ENCODE measurements around the gene NAAA. TPM values are rescaled to one million over a fixed set of nuclear protein-coding genes. Genes with fewer than 3 reads are reported as not detected.

NAAA gene
- total RNA-seq, 1 experiment from 2014 or later: 17.0 TPM

- no TSS peak for BruUV-seq (replicated peaks)
Observed at GRCh38 chr4:75948822-75949444, 8.1 kb upstream of the NAAA start.

GRCh38 chr4:75939890-75940691 lies 722 bp downstream of the NAAA start:
- Histone ChIP-seq H3K9me3 (ENCODE audit: control insufficient read depth in 1 of 2, insufficient read depth in 1 of 2, low read depth in 1 of 2, low read length in 2 of 2) (no peaks in the 10 kb centered on the region), H2AFZ (ENCODE audit: low read depth, low read length, poor library complexity, severe bottlenecking) (peak overlapping the region; percentile 87), H3K4me3 (replicated peaks in 1 of 2; ENCODE audit: low read depth in 1 of 2, low read length in 2 of 2) (peak overlapping the region; percentile 74 to 91), H4K20me1 (ENCODE audit: insufficient read depth) (no peaks in the 10 kb centered on the region), H3K79me2 (ENCODE audit: insufficient read depth, low read length) (no peaks in the 10 kb centered on the region), H3K9ac (ENCODE audit: low read length) (peak overlapping the region; percentile 82), H3K27ac (ENCODE audit: low read depth, low read length) (peak overlapping the region; percentile 84), H3K4me2 (ENCODE audit: low read length) (peak overlapping the region; percentile 99), H3K27me3 (ENCODE audit: insufficient read depth, low read length) (no peaks in the 10 kb centered on the region), H3K36me3 (ENCODE audit: control insufficient read depth in 1 of 2, insufficient read depth in 2 of 2, low read length in 2 of 2) (peaks cover 0 to 6% of the 10 kb centered on the region in 2 experiments; a peak in 1 of 4 replicates), H3K9me2 (ENCODE audit: insufficient read depth) (no peaks in the 10 kb centered on the region), H3K4me1 (ENCODE audit: control insufficient read depth in 1 of 2, insufficient read depth in 2 of 2, low read length in 2 of 2) (peaks cover 6 to 19% of the 10 kb centered on the region in 2 experiments)
- DNase-seq (ENCODE audit: low read depth, low spot score): peak; percentile 36
- BruUV-seq (replicated peaks): TSS peak; percentile 46
- ChIA-PET RAD21 (ENCODE audit: low non-redundant PET in 1 of 2, low total read pairs in 2 of 2, uncharacterized antibody in 2 of 2, unreplicated experiment in 2 of 2) (interaction anchor here in 1 of 2 experiments (0.5 kb wide), 1 partner anchor 50 kb away, joined by 3 read pairs; the partner anchor contains the start of gene SDAD1), POLR2A (no interaction called here), CTCF (interaction anchor here (1.0 to 2.2 kb wide), 6 partner anchors 8 to 147 kb away, joined by 3 to 5 read pairs (median 4); no protein-coding TSS in a partner anchor)
- TF ChIP-seq POLR2AphosphoS5 (IDR thresholded peaks at IDR 0.05; ENCODE audit: low read depth, low read length) (peak; percentile 53; the same call in 1 of the 2 replicates), TCF7L2 (IDR thresholded peaks at IDR 0.05; ENCODE audit: borderline replicate concordance, extremely low read depth, insufficient read depth, insufficient read length) (peak; percentile 76), FOSL1 (IDR thresholded peaks at IDR 0.05; ENCODE audit: low read depth) (no peak)
- peak; percentile 75 for ATAC-seq
- intact Hi-C loops (cut with micrococcal nuclease): loop anchor here (2.0 kb wide), 1 partner anchor 51 kb away; the partner anchor contains the start of gene SDAD1

More at GRCh38 chr4:75948822-75949444, 8.1 kb upstream of the NAAA start:
- no peaks in the 10 kb centered on the region for H3K4me1 ChIP-seq (ENCODE audit: control insufficient read depth in 1 of 2, insufficient read depth in 2 of 2, low read length in 2 of 2)
- H3K9me3 ChIP-seq (ENCODE audit: control insufficient read depth in 1 of 2, insufficient read depth in 1 of 2, low read depth in 1 of 2, low read length in 2 of 2): no peaks in the 10 kb centered on the region
- DNase-seq (ENCODE audit: low read depth, low spot score): no peak
- no peak overlapping the region for H3K4me3 ChIP-seq (replicated peaks in 1 of 2; ENCODE audit: low read depth in 1 of 2, low read length in 2 of 2)
- no peaks in the 10 kb centered on the region for H3K79me2 ChIP-seq (ENCODE audit: insufficient read depth, low read length)
- RAD21 ChIA-PET (ENCODE audit: low non-redundant PET in 1 of 2, low total read pairs in 2 of 2, uncharacterized antibody in 2 of 2, unreplicated experiment in 2 of 2): no interaction called here
- H2AFZ ChIP-seq (ENCODE audit: low read depth, low read length, poor library complexity, severe bottlenecking): no peak overlapping the region
- H3K4me2 ChIP-seq (ENCODE audit: low read length): no peak overlapping the region
- no peaks in the 10 kb centered on the region for H3K9me2 ChIP-seq (ENCODE audit: insufficient read depth)
- POLR2A ChIA-PET: no interaction called here
- no peak overlapping the region for H3K9ac ChIP-seq (ENCODE audit: low read length)
- no peak for TF ChIP-seq TCF7L2 (IDR thresholded peaks at IDR 0.05; ENCODE audit: borderline replicate concordance, extremely low read depth, insufficient read depth, insufficient read length)
- TF ChIP-seq SIN3A (IDR thresholded peaks at IDR 0.05; ENCODE audit: low read depth): no peak
- no peak for TF ChIP-seq EZH2 (IDR thresholded peaks at IDR 0.05)
- TF ChIP-seq MAX (IDR thresholded peaks at IDR 0.05): no peak
- TF ChIP-seq SP1 (IDR thresholded peaks at IDR 0.05; ENCODE audit: low read depth): no peak
- TF ChIP-seq RAD21 (IDR thresholded peaks at IDR 0.05; ENCODE audit: low read depth): no peak
- no peak for TF ChIP-seq JUND (IDR thresholded peaks at IDR 0.05)
- TF ChIP-seq EGR1 (IDR thresholded peaks at IDR 0.05; ENCODE audit: low read depth): no peak
- no peak for TF ChIP-seq ZFX (IDR thresholded peaks at IDR 0.05)
- no peak for TF ChIP-seq YY1 (IDR thresholded peaks at IDR 0.05; ENCODE audit: extremely low read depth, insufficient replicate concordance, low read depth, low read length)
- H4K20me1 ChIP-seq (ENCODE audit: insufficient read depth): peaks cover 6% of the 10 kb centered on the region; the same call in 1 of the 2 replicates
- ATAC-seq: no peak
- H3K27me3 ChIP-seq (ENCODE audit: insufficient read depth, low read length): no peaks in the 10 kb centered on the region
- intact Hi-C loops (cut with micrococcal nuclease): no loop called here
- peaks cover 35 to 45% of the 10 kb centered on the region in 2 experiments for H3K36me3 ChIP-seq (ENCODE audit: control insufficient read depth in 1 of 2, insufficient read depth in 2 of 2, low read length in 2 of 2)
- H3K27ac ChIP-seq (ENCODE audit: low read depth, low read length): no peak overlapping the region
- CTCF ChIA-PET: no interaction called here

Measured in HCT116 (cell line).